ENCODE data around the gene ERLIN1.

- TF ChIP-seq, protein P1, sequence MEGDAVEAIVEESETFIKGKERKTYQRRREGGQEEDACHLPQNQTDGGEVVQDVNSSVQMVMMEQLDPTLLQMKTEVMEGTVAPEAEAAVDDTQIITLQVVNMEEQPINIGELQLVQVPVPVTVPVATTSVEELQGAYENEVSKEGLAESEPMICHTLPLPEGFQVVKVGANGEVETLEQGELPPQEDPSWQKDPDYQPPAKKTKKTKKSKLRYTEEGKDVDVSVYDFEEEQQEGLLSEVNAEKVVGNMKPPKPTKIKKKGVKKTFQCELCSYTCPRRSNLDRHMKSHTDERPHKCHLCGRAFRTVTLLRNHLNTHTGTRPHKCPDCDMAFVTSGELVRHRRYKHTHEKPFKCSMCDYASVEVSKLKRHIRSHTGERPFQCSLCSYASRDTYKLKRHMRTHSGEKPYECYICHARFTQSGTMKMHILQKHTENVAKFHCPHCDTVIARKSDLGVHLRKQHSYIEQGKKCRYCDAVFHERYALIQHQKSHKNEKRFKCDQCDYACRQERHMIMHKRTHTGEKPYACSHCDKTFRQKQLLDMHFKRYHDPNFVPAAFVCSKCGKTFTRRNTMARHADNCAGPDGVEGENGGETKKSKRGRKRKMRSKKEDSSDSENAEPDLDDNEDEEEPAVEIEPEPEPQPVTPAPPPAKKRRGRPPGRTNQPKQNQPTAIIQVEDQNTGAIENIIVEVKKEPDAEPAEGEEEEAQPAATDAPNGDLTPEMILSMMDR (IDR thresholded peaks at IDR 0.05) = no peak
- TF ChIP-seq SIN3A (IDR thresholded peaks at IDR 0.05; ENCODE audit: borderline replicate concordance, insufficient read depth, low read depth, low read length) (no peak), POLR2AphosphoS5 (IDR thresholded peaks at IDR 0.05; ENCODE audit: low read depth, low read length) (no peak), REST (IDR thresholded peaks at IDR 0.05; ENCODE audit: insufficient read depth in 1 of 2, low read depth in 2 of 2, low read length in 1 of 2) (no peak)
These were observed 61.7 kb downstream of the ERLIN1 start for GRCh38 chr10:100124097-100124496.
